ENCODE results near the gene SLC15A3.

- TF ChIP-seq, protein P1, sequence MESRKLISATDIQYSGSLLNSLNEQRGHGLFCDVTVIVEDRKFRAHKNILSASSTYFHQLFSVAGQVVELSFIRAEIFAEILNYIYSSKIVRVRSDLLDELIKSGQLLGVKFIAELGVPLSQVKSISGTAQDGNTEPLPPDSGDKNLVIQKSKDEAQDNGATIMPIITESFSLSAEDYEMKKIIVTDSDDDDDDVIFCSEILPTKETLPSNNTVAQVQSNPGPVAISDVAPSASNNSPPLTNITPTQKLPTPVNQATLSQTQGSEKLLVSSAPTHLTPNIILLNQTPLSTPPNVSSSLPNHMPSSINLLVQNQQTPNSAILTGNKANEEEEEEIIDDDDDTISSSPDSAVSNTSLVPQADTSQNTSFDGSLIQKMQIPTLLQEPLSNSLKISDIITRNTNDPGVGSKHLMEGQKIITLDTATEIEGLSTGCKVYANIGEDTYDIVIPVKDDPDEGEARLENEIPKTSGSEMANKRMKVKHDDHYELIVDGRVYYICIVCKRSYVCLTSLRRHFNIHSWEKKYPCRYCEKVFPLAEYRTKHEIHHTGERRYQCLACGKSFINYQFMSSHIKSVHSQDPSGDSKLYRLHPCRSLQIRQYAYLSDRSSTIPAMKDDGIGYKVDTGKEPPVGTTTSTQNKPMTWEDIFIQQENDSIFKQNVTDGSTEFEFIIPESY (IDR thresholded peaks at IDR 0.05; ENCODE audit: borderline replicate concordance, low read depth) = no peak
- no peak for TF ChIP-seq USF1 (IDR thresholded peaks at IDR 0.05; ENCODE audit: borderline replicate concordance, low read depth)
- TF ChIP-seq GABPA (IDR thresholded peaks at IDR 0.05; ENCODE audit: low read depth) = no peak
- TF ChIP-seq SIN3A (IDR thresholded peaks at IDR 0.05; ENCODE audit: borderline replicate concordance, low read depth, low read length) = no peak
- TF ChIP-seq POLR2AphosphoS5 (IDR thresholded peaks at IDR 0.05; ENCODE audit: low read depth, low read length) = no peak
- TF ChIP-seq CTCF (IDR thresholded peaks at IDR 0.05) = no peak
- TF ChIP-seq EP300 (IDR thresholded peaks at IDR 0.05; ENCODE audit: borderline replicate concordance in 1 of 2, low read depth in 1 of 2, low read length in 1 of 2) = no peak
- TF ChIP-seq EZH2phosphoT487 (IDR thresholded peaks at IDR 0.05; ENCODE audit: borderline replicate concordance, low read depth) = no peak
- no peak for TF ChIP-seq FOSL2 (IDR thresholded peaks at IDR 0.05; ENCODE audit: borderline replicate concordance, low read depth)
- TF ChIP-seq YY1 (IDR thresholded peaks at IDR 0.05; ENCODE audit: low read depth) = no peak
These were observed at the start of gene SLC15A3 for GRCh38 chr11:60951904-60952741.

All from SK-N-SH (cell line).